OCI-LY7 (cell line): ENCODE data around the gene CIDEA. TPM values are rescaled to one million over a fixed set of nuclear protein-coding genes. Genes with fewer than 3 reads are reported as not detected.

Experiments used
- BruUV-seq: library from RNA; stranded (reverse); fragments of 400-500 nt; replicated peaks from 2 replicates; lab custom pipeline; 2021; lab: Mats Ljungman, UMichigan
- CTCF ChIA-PET: fragments of 300-600 bp; sonication (Branson Sonifier 250); formaldehyde crosslinking; loops from one replicate; lab custom pipeline; 2022; ENCODE audit warnings: antibody characterized with exemption; ENCODE audit not compliant: unreplicated experiment; lab: Charles Lee
- POLR2A ChIA-PET: fragments of 300-600 bp; sonication (Branson Sonifier 250); formaldehyde crosslinking; loops from one replicate; lab custom pipeline; 2022; ENCODE audit warnings: antibody characterized with exemption; lab: Charles Lee
- DNase-seq: peaks from one replicate; pipeline ENCODE4 v3.0.0-alpha.2; 2015; ENCODE audit warnings: low spot score
- H2AFZ ChIP-seq: fragments of 200-600 bp; sonication (generic), shearing (Covaris generic); 2 replicates; pipeline ENCODE4 v1.6.1; 2014; ENCODE audit warnings: mild to moderate bottlenecking, antibody characterized with exemption, low read length, moderate library complexity
- H3K27ac ChIP-seq: fragments of 200-600 bp; sonication (generic); 2 replicates; pipeline ENCODE4 v1.5.1; 2014; ENCODE audit warnings: mixed run types, low read depth, mild to moderate bottlenecking, moderate library complexity, low read length, inconsistent platforms; ENCODE audit not compliant: poor library complexity, severe bottlenecking
- H3K36me3 ChIP-seq: fragments of 200-600 bp; sonication (generic); 2 replicates; pipeline ENCODE4 v1.6.1; 2014; ENCODE audit warnings: mild to moderate bottlenecking, antibody characterized with exemption, low read length, moderate library complexity, mixed read lengths; ENCODE audit not compliant: insufficient read depth
- H3K4me1 ChIP-seq: fragments of 200-600 bp; sonication (generic); 2 replicates; pipeline ENCODE4 v1.5.1; 2014; ENCODE audit warnings: mild to moderate bottlenecking, low read length; ENCODE audit not compliant: insufficient read depth, poor library complexity, severe bottlenecking
- H3K4me2 ChIP-seq: fragments of 200-600 bp; sonication (generic); 2 replicates; pipeline ENCODE4 v1.6.1; 2014; ENCODE audit warnings: mild to moderate bottlenecking, low read length
- H3K4me3 ChIP-seq: fragments of 200-600 bp; sonication (generic); 2 replicates; pipeline ENCODE4 v1.5.1; 2014; ENCODE audit warnings: mild to moderate bottlenecking, low read depth, low read length; ENCODE audit not compliant: poor library complexity, severe bottlenecking
- H3K79me2 ChIP-seq: fragments of 200-600 bp; sonication (generic); 2 replicates; pipeline ENCODE4 v1.6.1; 2016; ENCODE audit warnings: low read depth, mild to moderate bottlenecking, low read length, moderate library complexity, mixed read lengths; ENCODE audit not compliant: insufficient read depth
- H3K9me2 ChIP-seq: fragments of 200-600 bp; sonication (generic); 2 replicates; pipeline ENCODE4 v1.6.1; 2016; ENCODE audit warnings: mild to moderate bottlenecking, low read length, mixed read lengths; ENCODE audit not compliant: insufficient read depth
- H3K9me3 ChIP-seq: fragments of 200-600 bp; sonication (generic); 2 replicates; pipeline ENCODE4 v1.6.1; 2014; ENCODE audit warnings: mild to moderate bottlenecking, mixed run types, low read length, mixed read lengths
- H4K20me1 ChIP-seq: fragments of 200-600 bp; sonication (generic); 2 replicates; pipeline ENCODE4 v1.6.1; 2014; ENCODE audit warnings: mild to moderate bottlenecking, antibody characterized with exemption, low read length, moderate library complexity, mixed read lengths; ENCODE audit not compliant: insufficient read depth
- EZH2phosphoT487 ChIP-seq: fragments of 200-600 bp; sonication (generic); IDR thresholded peaks from 2 replicates; pipeline ENCODE4 v1.6.1; 2018; ENCODE audit warnings: low read depth, borderline replicate concordance, mild to moderate bottlenecking, mixed run types, antibody characterized with exemption, low read length, moderate library complexity, mixed read lengths
- intact Hi-C: fragments of 100-400 bp; cut with micrococcal nuclease; formaldehyde crosslinking; loops from one replicate; pipeline ENCODE4 v1.10.0; 2022; ENCODE audit not compliant: unreplicated experiment
- total RNA-seq, 2 experiments: library from RNA; depleted of rRNA in 1 of 2; stranded (reverse); fragments of >200 nt in 1 of 2; shearing (Covaris generic) in 1 of 2; gene quantifications; 2 replicates each; pipeline ENCODE4 v1.2.3, GENCODE V29; 2014 to 2022
- TF ChIP-seq, protein P1 (sequence below): fragments of 200-600 bp; sonication (generic); conservative IDR thresholded peaks from 2 replicates; pipeline ENCODE4 v1.5.1; 2014; ENCODE audit warnings: mild to moderate bottlenecking, antibody characterized with exemption, low read length, moderate library complexity, mixed read lengths

The CIDEA gene
- total RNA-seq, 2 experiments from 2014 or later: not detected

DNA sequence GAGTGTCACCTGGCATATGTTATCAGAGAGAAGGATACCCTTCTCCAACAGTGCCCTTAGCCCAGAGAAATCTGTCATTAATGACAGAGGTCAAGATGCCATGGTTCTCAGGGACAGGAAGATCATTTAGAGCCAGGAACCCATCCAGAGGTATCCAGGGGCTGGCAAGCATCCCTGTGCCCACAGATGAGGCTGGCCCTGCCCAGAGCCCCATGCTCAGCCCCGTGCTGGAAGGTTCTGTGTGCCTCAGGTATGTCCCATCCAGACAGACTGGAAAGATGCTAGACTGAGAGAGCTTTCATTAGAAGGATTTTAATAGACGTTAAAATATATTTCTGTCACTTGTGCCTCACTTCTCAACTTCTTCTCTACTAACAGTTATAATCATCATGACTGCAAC, 45.7 kb downstream of the CIDEA start:
- Histone ChIP-seq H3K9me2 (no peaks in the 10 kb centered on the region), H4K20me1 (no peaks in the 10 kb centered on the region), H3K79me2 (no peaks in the 10 kb centered on the region), H2AFZ (no peak overlapping the region), H3K36me3 (no peaks in the 10 kb centered on the region), H3K27ac (no peak overlapping the region), H3K4me1 (no peaks in the 10 kb centered on the region), H3K4me3 (no peak overlapping the region), H3K9me3 (no peaks in the 10 kb centered on the region), H3K4me2 (no peak overlapping the region)
- TF ChIP-seq EZH2phosphoT487: no peak
- TF ChIP-seq, protein P1, sequence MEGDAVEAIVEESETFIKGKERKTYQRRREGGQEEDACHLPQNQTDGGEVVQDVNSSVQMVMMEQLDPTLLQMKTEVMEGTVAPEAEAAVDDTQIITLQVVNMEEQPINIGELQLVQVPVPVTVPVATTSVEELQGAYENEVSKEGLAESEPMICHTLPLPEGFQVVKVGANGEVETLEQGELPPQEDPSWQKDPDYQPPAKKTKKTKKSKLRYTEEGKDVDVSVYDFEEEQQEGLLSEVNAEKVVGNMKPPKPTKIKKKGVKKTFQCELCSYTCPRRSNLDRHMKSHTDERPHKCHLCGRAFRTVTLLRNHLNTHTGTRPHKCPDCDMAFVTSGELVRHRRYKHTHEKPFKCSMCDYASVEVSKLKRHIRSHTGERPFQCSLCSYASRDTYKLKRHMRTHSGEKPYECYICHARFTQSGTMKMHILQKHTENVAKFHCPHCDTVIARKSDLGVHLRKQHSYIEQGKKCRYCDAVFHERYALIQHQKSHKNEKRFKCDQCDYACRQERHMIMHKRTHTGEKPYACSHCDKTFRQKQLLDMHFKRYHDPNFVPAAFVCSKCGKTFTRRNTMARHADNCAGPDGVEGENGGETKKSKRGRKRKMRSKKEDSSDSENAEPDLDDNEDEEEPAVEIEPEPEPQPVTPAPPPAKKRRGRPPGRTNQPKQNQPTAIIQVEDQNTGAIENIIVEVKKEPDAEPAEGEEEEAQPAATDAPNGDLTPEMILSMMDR: no peak
- ChIA-PET CTCF (interaction anchor here (0.5 kb wide), 1 partner anchor 300 kb away, joined by 4 read pairs; no protein-coding TSS in a partner anchor), POLR2A (no interaction called here)
- intact Hi-C loops: no loop called here
- no TSS peak for BruUV-seq
- DNase-seq: no peak

DNA sequence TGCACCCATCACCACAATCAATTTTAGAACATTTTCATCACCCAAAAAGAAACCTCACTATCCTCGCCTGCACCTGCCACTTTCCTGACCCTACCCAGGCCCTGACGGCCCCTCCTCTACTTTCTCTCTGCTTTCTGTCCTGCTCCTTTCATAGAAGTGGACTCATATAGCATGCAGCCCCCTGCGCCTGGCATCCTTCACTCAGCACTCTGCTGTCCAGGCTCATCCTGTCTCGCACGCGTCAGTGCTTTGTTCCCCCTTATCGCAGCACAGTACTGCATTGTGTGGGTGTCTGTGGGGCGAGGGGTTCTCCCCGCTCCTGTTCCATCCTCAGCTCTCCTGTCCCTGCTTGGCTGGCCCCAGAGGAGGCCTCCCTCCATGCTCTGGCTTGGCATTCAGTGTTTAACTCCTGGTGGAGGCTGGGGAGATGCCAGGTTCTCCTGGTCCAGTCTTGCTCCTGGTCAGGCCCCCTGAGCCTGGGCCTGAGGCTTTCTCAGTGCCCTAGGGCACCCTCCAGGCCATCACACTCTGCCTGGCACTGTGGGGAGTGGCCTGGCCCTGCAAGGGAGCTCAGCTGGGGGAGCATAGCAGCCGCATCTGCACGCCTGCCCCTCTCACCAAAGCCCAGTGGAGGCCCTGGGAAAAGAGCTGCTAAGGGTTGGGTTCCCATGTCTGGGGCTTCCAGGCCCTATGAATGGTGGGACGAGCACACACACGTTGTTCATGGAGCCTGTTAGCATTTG, 47.3 kb downstream of the CIDEA start:
- no peaks in the 10 kb centered on the region for H3K9me2 ChIP-seq
- TF ChIP-seq EZH2phosphoT487: no peak
- TF ChIP-seq, protein P1: no peak
- H3K79me2 ChIP-seq: no peaks in the 10 kb centered on the region
- H3K4me3 ChIP-seq: no peak overlapping the region
- H3K4me2 ChIP-seq: no peak overlapping the region
- CTCF ChIA-PET: no interaction called here
- intact Hi-C loops: no loop called here
- no peaks in the 10 kb centered on the region for H4K20me1 ChIP-seq
- no peaks in the 10 kb centered on the region for H3K9me3 ChIP-seq
- BruUV-seq: no TSS peak
- no peak overlapping the region for H2AFZ ChIP-seq
- no peak overlapping the region for H3K27ac ChIP-seq
- no peak for DNase-seq
- POLR2A ChIA-PET: no interaction called here
- H3K4me1 ChIP-seq: no peaks in the 10 kb centered on the region
- H3K36me3 ChIP-seq: no peaks in the 10 kb centered on the region
